ENCODE data around the gene LMBRD2. TPM values are rescaled to one million over a fixed set of nuclear protein-coding genes. Genes with fewer than 3 reads are reported as not detected.

The LMBRD2 gene
- total and polyA plus RNA-seq, 7 donors = 0.60 to 16.1 (median 9.8) TPM

DNA sequence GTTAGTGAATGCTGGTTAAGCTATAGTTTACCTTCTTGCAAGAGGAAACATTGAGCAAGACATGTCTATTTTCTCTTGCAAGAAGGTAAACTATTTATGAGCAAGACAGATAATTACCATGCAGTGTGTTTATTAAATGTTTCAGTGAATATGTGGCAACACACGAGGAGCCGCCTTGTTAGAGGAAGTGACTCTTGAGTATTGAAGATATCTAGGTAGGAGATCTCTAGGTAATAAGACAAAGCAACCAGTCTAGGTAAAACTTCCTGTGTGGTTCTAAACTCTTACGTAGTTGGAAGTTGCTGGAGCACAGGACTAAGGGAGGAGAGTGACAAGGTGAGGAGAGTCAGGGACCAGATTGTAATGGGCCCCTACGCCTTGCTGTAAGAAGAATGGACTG lies 17.1 kb upstream of the LMBRD2 start:
- H3K4me1 ChIP-seq = no peaks in the 10 kb centered on the region
- TF ChIP-seq EP300 (IDR thresholded peaks at IDR 0.05) (no peak), POLR2AphosphoS5 (IDR thresholded peaks at IDR 0.05) (no peak), POLR2A (IDR thresholded peaks at IDR 0.05) (no peak)
- TF ChIP-seq, protein P1, sequence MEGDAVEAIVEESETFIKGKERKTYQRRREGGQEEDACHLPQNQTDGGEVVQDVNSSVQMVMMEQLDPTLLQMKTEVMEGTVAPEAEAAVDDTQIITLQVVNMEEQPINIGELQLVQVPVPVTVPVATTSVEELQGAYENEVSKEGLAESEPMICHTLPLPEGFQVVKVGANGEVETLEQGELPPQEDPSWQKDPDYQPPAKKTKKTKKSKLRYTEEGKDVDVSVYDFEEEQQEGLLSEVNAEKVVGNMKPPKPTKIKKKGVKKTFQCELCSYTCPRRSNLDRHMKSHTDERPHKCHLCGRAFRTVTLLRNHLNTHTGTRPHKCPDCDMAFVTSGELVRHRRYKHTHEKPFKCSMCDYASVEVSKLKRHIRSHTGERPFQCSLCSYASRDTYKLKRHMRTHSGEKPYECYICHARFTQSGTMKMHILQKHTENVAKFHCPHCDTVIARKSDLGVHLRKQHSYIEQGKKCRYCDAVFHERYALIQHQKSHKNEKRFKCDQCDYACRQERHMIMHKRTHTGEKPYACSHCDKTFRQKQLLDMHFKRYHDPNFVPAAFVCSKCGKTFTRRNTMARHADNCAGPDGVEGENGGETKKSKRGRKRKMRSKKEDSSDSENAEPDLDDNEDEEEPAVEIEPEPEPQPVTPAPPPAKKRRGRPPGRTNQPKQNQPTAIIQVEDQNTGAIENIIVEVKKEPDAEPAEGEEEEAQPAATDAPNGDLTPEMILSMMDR (IDR thresholded peaks at IDR 0.05) = no peak
- no peaks in the 10 kb centered on the region for H3K27me3 ChIP-seq
- H3K4me3 ChIP-seq = no peak overlapping the region
- no peak for DNase-seq
- whole genome bisulfite sequencing, 2 donors = 81 to 90% methylated on average over 4 of the region's 4 CpGs
- no peak overlapping the region for H3K27ac ChIP-seq
- intact Hi-C loops (cut with DNase I) = no loop called here
- H3K9me3 ChIP-seq = no peaks in the 10 kb centered on the region
- H3K36me3 ChIP-seq = peaks cover 5 to 100% (median 15%) of the 10 kb centered on the region in 4 donors

DNA sequence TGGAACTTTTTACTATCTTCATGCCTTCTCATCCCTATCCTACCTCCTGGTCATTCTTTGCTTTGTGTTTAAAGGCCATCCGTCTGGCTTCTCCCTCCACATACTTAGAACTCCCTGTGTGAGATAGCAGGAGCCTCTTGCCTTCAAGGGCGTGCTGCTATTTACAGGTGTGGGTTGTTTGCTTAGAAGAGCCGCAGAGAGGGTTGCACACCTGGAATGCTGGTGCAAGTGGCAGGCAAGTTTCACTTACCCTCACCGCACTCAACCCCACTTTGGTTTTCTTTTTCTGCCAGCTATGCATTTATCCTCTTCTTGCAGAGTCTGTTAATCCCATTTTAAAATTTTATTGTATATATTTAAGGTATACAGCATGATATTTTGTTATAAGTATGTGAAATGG lies 12.8 kb upstream of the LMBRD2 start:
- no peaks in the 10 kb centered on the region for H3K4me1 ChIP-seq
- 89 to 93% methylated on average over 4 of the region's 4 CpGs for WGBS, 2 donors
- H3K27ac ChIP-seq = no peak overlapping the region
- H3K4me3 ChIP-seq = no peak overlapping the region
- H3K9me3 ChIP-seq = no peaks in the 10 kb centered on the region
- TF ChIP-seq, protein P1 (IDR thresholded peaks at IDR 0.05) = no peak
- no peak for TF ChIP-seq POLR2AphosphoS5 (IDR thresholded peaks at IDR 0.05)
- no peak for TF ChIP-seq POLR2A (IDR thresholded peaks at IDR 0.05)
- TF ChIP-seq EP300 (IDR thresholded peaks at IDR 0.05) = no peak
- H3K36me3 ChIP-seq = peaks cover 0 to 98% (median 9%) of the 10 kb centered on the region in 4 donors
- intact Hi-C loops (cut with DNase I) = no loop called here
- H3K27me3 ChIP-seq = no peaks in the 10 kb centered on the region
- DNase-seq = no peak

DNA sequence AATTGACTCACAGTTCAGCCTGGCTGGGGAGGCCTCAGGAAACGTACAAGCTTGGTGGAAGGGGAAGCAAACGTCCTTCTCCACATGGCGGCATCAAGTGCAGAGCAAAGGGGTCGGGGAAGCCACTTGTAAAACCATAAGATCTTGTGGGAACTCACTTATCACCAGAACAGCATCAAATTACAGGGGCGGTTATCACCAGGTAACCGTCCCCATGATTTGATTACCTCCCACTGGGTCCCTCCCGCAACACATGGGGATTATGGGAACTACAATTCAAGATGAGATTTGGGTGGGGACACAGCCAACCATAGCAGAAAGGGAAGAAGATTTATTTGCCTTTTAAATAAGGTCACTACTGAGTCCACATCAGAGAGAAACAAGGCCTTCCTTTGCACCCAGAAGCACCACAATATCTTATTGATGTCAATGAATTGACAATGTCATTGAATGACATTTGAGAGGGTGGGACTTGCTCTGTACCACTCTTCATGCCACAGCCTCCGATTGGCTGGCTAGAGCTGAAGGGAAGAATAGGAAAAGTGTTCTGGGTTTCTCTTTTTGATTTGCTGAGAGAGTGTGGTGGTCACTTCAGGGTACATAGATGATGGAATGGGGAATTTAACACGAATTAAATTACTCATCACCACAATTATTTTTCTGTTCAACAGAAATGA lies 11.3 kb upstream of the LMBRD2 start:
- peaks cover 0 to 98% (median 3%) of the 10 kb centered on the region in 4 donors for H3K36me3 ChIP-seq
- no peak for TF ChIP-seq POLR2A (IDR thresholded peaks at IDR 0.05)
- TF ChIP-seq, protein P1 (IDR thresholded peaks at IDR 0.05) = no peak
- TF ChIP-seq POLR2AphosphoS5 (IDR thresholded peaks at IDR 0.05) = no peak
- TF ChIP-seq EP300 (IDR thresholded peaks at IDR 0.05) = no peak
- 88 to 92% methylated on average over 9 of the region's 9 CpGs for WGBS, 2 donors

DNA sequence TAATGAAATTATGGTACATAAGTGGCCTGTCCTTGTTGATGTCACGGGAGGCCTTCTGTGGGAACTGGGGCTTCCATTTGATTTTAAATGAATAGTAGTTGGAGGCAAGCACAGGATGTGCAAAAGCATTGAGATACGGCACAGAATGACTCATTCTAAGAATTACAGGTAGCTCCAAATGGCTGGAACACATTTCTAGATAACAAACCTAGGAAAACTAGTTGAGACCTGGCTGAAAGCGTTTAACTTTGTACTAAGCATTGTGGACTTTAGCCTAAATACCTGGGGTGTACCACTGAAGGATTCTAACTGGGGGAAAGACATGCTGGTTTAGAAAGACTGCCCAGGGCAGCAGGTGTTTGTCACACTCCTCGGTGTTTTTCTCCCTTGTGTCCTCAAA lies 9.7 kb upstream of the LMBRD2 start:
- peaks cover 0 to 6% (median 3%) of the 10 kb centered on the region in 4 donors for H3K4me1 ChIP-seq

More for the DNA sequence above, 11.3 kb upstream of the LMBRD2 start:
- intact Hi-C loops (cut with DNase I) = no loop called here
- Histone ChIP-seq H3K4me3 (no peak overlapping the region), H3K27ac (no peak overlapping the region), H3K4me1 (peaks cover 0 to 4% (median 0%) of the 10 kb centered on the region in 4 donors), H3K27me3 (no peaks in the 10 kb centered on the region), H3K9me3 (no peaks in the 10 kb centered on the region)
- no peak for DNase-seq

More for the DNA sequence above, 9.7 kb upstream of the LMBRD2 start:
- TF ChIP-seq, protein P1 (IDR thresholded peaks at IDR 0.05) = no peak
- no peak for TF ChIP-seq POLR2A (IDR thresholded peaks at IDR 0.05)
- TF ChIP-seq EP300 (IDR thresholded peaks at IDR 0.05) = no peak
- no peak for TF ChIP-seq POLR2AphosphoS5 (IDR thresholded peaks at IDR 0.05)
- peaks cover 0 to 98% (median 3%) of the 10 kb centered on the region in 4 donors for H3K36me3 ChIP-seq
- no peak for DNase-seq
- 90 to 91% methylated on average over 4 of the region's 4 CpGs for WGBS, 2 donors
- H3K27ac ChIP-seq = no peak overlapping the region
- H3K9me3 ChIP-seq = no peaks in the 10 kb centered on the region
- intact Hi-C loops (cut with DNase I) = no loop called here
- H3K4me3 ChIP-seq = no peak overlapping the region
- H3K27me3 ChIP-seq = no peaks in the 10 kb centered on the region

All from sigmoid colon (tissue), 7 donors.